OCI-LY1 (cell line): ENCODE results near the gene DGCR8.

ENCODE experiments used
- CTCF ChIP-seq: fragments of 200-600 bp; sonication (generic), shearing (Covaris generic); IDR thresholded peaks from 2 replicates; pipeline ENCODE4 v1.5.1; 2017; ENCODE audit warnings: mild to moderate bottlenecking, antibody characterized with exemption, low read length, moderate library complexity, mixed read lengths
- EZH2 ChIP-seq: fragments of 200-600 bp; sonication (generic), shearing (Covaris generic); IDR thresholded peaks from 2 replicates; pipeline ENCODE4 v1.8.0; 2017; ENCODE audit warnings: borderline replicate concordance, mixed run types, mild to moderate bottlenecking, antibody characterized with exemption, low read length, moderate library complexity, mixed read lengths

GRCh38 chr22:20095521-20095920 is 15.5 kb downstream of the DGCR8 start:
- TF ChIP-seq CTCF, result no peak
- no peak for TF ChIP-seq EZH2
